Measurements from ENCODE around the gene TGOLN2. TPM values are rescaled to one million over a fixed set of nuclear protein-coding genes. Genes with fewer than 3 reads are reported as not detected.
A peak's percentile ranks its signal among the peaks of the same experiment; 100 is the strongest.

TGOLN2 gene
- polyA plus RNA-seq, 1 donor, result 54.4 TPM

DNA sequence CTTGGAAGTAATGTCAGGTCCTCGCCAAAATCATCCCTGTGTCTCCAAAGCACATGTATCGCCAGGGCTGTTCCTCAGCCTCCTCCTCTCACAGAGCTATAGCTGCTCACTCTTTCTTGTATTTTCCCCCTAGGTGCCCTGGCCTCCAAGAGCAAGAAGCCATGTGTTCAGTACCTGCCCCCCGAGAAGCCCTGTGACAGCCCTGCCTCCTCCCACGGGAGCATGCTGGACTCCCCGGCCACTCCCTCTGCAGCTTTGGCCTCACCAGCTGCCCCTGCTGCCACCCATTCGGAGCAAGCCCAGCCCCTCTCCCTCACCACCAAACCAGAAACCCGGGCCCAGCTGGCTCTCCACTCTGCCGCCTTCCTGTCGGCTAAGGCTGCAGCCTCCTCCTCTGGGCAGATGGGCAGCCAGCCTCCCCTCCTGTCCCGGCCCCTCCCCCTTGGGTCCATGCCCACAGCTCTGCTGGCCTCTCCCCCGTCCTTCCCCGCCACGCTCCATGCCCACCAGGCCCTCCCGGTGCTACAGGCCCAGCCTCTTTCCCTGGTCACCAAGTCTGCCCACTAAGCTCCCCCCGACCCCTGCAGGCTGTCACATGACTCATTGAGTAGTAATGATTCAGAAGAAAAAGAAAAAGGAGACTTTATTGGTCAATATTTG is 18.8 kb downstream of the TGOLN2 start:
- DNase-seq (ENCODE audit: low read depth), result no peak

- DNase-seq (ENCODE audit: low read depth), result no peak
These were observed 19.6 kb downstream of the TGOLN2 start for GRCh38 chr2:85308201-85308600.

- DNase-seq (ENCODE audit: low read depth), result no peak
These were observed 20.3 kb downstream of the TGOLN2 start for GRCh38 chr2:85307527-85307897.

GRCh38 chr2:85303780-85304531 is 23.8 kb downstream of the TGOLN2 start:
- DNase-seq (ENCODE audit: low read depth), result no peak

DNA sequence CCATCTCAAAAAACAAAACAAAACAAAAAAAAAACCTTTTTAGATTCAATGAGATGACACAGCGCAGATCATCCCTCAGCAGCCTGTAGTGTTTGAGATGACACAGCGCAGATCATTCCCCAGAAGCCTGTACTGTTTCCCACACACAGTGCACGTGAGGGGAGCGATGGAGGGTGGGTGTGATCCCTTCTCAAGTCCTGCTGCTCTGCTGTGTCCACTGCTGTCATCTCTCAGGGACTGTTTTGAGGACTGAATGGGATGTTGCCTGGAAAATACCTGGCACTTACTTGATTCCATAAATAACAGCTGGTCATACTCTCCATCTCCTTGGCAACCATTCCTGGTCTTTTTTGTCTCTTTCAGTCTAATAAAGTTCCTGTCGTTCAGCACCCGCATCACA is 25.7 kb downstream of the TGOLN2 start:
- no peak for DNase-seq (ENCODE audit: low read depth)

DNA sequence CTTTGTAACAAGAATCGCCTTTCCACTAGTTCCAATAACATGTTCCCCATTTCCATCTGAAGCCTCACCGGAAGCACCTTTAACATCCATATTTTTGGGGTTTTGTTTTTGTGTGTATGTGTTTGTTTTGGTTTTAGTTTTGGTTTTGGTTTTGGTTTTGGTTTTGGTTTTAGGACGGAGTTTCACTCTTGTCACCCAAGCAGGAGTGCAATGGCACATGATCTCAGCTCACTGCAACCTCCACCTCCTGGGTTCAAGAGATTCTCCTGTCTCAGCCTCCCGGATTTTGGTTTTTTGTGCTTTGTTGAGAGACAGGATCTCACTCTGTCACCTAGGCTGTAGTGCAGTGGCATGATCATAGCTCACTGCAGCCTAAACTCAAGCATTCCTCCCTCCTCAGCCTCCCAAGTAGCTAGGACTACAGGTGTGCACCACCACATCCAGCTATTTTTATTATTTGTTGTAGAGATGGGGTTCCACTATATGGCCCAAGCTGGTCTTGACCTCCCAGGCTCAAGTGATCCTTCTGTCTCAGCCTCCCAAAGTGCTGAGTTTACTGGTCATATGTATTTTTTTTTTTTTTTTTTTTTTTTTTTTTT is 36.3 kb downstream of the TGOLN2 start:
- no peak for DNase-seq (ENCODE audit: low read depth)

- DNase-seq (ENCODE audit: low read depth), result no peak
These were observed 39.5 kb downstream of the TGOLN2 start for GRCh38 chr2:85288244-85288725.

- DNase-seq (ENCODE audit: low read depth), result no peak
These were observed 40.1 kb downstream of the TGOLN2 start for GRCh38 chr2:85287721-85288120.

DNA sequence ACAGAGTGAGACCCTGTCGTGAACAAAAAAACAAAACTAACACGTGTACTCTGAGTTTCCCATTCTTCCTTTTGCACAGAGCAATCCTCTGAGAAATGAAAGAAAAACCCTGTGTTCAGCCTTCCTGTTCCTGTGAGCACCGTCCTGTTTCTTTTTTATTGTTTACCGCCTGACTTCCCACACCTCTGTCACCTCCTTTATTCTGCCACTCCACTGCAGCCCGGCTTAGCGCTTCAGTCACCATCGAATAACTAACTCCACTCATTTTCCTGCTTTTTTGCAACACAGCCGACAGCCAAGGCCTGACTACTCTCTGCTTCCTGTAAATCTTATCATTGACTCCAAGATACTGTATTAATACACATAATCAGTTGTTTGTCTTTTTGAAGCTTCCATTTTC is 40.9 kb downstream of the TGOLN2 start:
- no peak for DNase-seq (ENCODE audit: low read depth)

DNA sequence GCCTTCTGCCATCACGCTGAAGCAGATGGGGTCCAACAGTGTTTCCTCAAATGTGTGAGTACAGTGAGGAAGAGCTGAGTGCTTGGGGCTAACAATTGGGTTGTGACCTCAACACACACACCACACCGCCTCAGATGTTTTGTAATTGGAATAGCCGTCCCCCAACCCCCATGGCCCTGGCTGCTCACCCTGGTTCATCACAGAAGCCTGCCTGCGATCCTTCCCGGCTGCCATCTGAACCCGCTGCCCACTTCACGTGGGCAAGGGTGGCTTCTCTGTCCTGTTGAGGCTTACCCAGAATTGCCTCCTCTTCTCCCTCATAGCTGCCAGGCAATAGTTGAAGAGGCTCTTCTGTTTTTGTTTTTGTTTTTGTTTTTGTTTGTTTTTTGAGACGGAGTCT is 44.1 kb downstream of the TGOLN2 start:
- no peak for DNase-seq (ENCODE audit: low read depth)

DNA sequence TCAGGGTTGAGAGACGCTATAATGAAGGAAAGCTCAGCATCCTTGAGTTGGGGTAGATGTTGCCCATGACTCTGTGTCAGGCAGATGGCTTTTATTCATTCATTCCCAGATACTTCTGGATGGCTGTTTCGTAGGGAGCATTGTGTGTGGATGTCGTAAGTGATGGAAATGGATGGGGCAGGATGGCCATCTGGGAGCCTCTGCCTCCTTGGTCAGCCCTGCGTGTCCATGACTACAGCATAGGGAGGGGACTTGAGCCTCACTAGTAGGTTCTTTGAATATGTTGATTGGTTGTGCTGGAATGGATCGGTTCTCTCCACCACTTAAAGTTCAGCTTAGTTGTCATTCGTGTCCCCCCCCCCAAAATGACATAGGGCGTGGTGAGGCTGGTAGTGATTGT is 44.9 kb downstream of the TGOLN2 start:
- no peak for DNase-seq (ENCODE audit: low read depth)

- no peak for DNase-seq (ENCODE audit: low read depth)
These were observed 46.2 kb downstream of the TGOLN2 start for GRCh38 chr2:85281553-85281952.

DNA sequence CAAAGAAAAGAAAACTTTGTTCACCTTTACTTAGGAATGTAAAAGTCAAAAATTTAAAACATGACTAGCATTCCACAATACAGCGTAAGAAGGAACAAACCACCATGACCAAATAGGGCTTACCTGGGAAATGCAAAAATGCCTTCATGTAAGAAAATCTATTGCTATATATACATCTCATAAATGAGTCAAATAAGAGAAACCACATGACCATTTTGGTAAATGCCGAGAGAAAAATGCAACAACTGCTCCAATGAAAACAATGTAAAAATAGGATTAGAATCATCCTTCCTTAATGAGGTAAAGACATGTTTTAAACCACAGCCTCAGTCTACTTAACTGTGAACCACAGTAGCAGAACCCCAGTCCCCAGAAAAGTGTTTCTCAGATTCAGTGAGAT is 49.4 kb downstream of the TGOLN2 start:
- DNase-seq (ENCODE audit: low read depth), result no peak

DNA sequence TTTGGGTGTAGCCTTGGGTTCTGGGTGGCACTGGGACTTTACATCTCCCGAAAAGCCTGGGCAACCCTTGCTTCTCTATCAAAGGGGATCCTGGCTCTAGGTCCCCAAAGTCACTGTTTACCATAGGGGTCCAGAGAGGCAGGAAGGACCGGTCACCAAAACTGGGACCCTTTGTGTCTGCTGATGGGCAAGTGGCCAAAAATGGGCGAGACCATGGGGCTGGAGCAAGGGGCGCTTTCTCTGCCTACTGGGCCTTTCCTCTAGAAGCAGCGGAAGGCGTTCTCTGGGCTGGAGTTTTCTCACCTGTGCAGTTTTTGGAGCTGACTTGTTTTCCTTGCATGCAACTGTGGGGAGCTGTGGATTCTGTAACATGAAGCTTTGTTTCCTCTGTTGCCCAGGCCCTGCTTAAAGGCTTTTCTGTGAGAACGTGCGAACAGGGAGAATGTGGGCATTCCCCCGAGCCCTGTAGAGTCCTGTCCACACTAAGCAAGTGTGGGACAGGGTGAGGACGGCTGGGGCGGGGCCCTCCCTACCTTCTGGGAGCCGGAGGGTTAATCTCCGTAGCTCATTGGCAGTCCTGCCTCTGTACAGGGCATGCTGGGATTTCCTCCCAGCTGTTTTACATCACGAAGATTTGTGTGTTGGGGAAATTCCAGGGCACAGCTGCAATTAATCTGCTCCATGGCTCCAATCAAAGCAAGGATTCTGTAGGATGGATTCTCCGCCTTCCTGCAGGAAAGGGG is 50.2 kb downstream of the TGOLN2 start:
- DNase-seq (ENCODE audit: low read depth), result peak; percentile 87

DNA sequence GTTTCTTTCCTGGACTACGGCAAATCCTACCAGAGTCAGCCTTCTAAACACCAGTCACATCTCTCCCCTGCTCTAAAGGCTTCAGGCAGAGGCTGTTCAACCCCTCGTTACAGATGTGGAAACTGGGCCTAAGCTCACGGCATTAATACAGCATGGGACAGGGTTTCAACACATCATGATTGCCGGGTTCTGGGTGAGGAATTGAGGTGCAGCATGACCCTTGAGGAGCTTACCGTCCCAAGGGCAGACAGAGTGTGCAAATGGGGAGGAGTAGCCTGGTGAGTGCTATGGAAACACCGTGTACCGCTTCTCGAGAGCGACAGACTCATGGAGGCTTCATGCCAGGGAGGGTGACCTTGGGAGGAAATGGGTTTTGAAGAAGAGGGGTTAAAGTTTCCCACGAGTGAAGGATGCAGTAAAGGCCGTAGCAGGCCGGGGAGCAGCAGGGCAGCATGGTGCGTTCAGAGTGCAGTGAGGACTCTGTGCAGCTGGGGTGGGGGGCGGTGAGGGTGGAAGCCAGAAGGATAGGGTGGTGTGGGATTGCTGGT is 51.1 kb downstream of the TGOLN2 start:
- DNase-seq (ENCODE audit: low read depth), result no peak

GRCh38 chr2:85275984-85276540 is 51.7 kb downstream of the TGOLN2 start:
- DNase-seq (ENCODE audit: low read depth), result no peak

DNA sequence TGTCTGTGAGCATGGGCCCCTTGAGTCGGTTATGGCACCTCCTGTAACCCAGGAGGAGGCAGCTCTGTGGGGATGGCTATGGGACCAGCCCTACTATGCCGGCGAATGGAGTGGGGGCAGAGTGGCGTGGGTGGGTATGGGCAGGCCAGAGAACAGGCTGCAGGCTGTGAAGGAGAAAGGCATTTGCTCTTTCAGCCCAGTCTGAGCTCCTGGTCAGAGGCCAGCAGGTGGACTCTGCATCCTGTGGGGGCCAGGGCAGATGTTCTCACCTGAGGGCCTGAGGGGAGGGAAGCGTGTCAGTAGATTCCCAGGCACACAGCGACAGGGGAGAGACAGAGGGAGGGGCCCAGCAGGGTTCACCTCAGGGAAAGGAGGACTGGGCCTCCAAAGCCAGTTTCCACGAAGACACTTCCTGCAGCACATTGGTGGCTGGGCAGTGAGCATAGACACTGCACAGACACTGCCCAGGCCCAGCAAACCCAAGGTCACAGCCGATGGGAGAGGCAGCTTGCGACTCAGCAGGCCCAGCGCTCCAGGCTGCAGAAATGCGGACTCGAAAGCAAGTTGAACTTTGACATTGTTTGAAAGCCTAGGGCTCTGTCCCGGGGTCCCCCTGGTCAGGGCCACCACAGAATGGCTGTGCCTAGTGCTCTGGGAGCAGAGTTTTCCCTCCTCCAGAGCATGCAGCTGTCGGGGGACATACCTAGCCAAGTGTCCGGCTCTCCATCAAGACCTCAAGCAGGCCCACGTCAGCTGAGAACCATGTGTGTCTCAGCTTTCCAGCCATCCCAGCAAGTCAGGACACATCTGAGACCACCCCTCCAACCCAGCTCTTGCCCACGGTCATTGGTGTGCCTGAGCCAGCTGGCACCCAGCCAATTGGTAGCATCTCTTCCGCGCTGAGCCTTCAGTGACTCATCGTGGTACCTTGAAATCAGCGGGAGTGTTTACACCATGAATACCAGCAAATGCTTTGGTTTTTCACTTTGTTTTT is 53.8 kb downstream of the TGOLN2 start:
- no peak for DNase-seq (ENCODE audit: low read depth)

DNA sequence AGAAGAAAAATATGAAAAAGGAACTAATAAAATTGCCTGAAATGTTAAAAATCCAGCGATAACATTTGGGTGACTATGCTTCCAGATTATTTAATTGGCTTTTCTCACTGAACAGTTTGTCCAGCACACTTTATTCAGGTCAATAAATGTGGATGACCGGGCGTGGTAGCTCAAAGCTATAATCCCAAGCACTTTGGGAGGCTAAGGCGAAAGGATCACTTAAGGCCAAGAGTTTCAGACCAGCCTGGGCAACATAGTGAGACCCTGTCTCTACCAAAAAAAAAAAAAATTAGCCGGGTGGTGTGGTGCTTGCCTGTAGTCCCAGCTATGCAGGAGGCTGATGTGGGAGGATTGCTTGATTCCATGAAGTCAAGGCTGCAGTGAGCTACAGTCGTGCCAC is 55.4 kb downstream of the TGOLN2 start:
- DNase-seq (ENCODE audit: low read depth), result no peak

- DNase-seq (ENCODE audit: low read depth), result no peak
These were observed 57.8 kb downstream of the TGOLN2 start for GRCh38 chr2:85269959-85270358.
